ENCODE results near the gene CACNA2D4.

CACNA2D4 gene

GRCh38 chr12:1767407-1768090 lies 150.9 kb downstream of the CACNA2D4 start:
- peak; percentile 24 for DNase-seq

GRCh38 chr12:1766110-1766509 lies 152.3 kb downstream of the CACNA2D4 start:
- DNase-seq, result peak; percentile 80

- no peak for DNase-seq
These were observed 155.3 kb downstream of the CACNA2D4 start for GRCh38 chr12:1763153-1763552.

GRCh38 chr12:1761857-1762256 lies 156.6 kb downstream of the CACNA2D4 start:
- DNase-seq, result no peak

- DNase-seq, result no peak
These were observed 157.7 kb downstream of the CACNA2D4 start for GRCh38 chr12:1760566-1761382.

- no peak for DNase-seq
These were observed 159.6 kb downstream of the CACNA2D4 start for GRCh38 chr12:1758887-1759286.

- no peak for DNase-seq
These were observed 160.1 kb downstream of the CACNA2D4 start for GRCh38 chr12:1758376-1758775.

GRCh38 chr12:1750300-1750699 lies 168.2 kb downstream of the CACNA2D4 start:
- no peak for DNase-seq

GRCh38 chr12:1749019-1749418 lies 169.4 kb downstream of the CACNA2D4 start:
- no peak for DNase-seq

- no peak for DNase-seq
These were observed 170.8 kb downstream of the CACNA2D4 start for GRCh38 chr12:1747609-1748008.

GRCh38 chr12:1744932-1745331 lies 173.5 kb downstream of the CACNA2D4 start:
- DNase-seq, result no peak

Measured in NCI-H69 (cell line).